HuH-7 (cell line): ENCODE data around the gene IGFBP5.

Experiments
- DNase-seq: peaks from one replicate; pipeline ENCODE4 v3.0.0; 2011; ENCODE audit warnings: low spot score

The IGFBP5 gene

GRCh38 chr2:216637472-216637871, 57.9 kb downstream of the IGFBP5 start:
- no peak for DNase-seq

- DNase-seq = peak; percentile 55
Observed at GRCh38 chr2:216636551-216637450, 58.5 kb downstream of the IGFBP5 start.

DNA sequence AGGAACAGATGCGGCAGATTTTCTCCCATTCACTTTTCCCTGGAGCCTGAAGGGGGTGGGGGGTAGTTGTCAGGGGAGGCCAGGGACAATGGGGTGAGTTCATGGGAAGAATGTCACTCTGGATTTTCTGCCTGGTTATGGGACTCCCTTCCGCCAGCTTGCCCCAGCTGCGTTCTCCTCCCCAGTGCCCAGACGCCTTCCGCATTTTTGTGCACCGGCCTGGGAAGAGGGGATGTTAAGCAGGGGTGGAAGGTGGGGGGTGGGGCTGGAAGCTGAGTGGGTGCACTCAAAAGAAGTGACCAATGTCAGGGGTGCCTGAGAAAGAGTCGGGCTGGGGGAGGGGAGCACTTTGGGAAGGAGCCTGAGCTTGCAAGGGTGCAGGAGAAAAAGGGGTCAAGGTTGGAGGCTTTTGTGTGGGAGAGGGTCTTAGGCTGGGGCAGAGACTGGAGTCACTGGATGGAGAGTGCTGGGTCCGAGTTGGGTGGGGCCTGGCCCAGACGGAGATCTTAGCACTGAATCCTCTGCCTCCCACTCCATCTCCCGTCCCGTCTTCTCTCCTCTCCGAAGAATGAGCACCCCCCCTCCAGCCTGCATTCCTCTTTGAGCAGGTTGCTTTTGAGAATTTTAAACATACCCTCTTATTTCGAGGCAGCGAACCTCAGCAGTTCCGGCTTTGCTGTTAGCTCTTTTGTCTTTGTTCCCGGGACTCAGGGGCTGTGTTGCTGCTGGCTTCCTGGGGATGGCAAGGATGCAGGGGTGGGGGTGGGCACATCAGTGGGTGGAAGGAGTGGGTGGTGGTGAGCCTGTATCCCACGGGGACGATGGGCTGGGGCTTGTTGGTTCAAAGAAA, 59.4 kb downstream of the IGFBP5 start:
- no peak for DNase-seq

DNA sequence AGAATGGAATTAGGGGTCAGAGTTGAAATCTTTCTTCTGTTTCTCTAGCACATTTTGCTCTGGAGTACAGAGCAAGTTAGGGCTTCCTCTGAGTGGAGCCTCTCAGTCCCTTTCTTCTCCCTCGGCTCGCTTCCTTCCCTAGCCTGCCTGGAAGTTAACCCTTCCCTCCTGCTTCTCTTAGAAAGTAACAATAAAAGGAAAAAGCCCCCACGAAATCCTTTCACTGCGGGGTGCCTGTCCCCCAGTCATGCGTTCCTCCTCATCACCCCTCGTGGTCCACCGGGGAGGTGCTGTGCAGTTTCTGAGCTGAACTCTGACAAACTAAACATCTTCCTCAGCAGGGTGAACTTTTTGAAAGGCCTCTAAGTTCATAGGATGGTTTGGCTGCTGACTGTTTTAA, 60.2 kb downstream of the IGFBP5 start:
- no peak for DNase-seq

- no peak for DNase-seq
Observed at GRCh38 chr2:216634370-216635148, 60.8 kb downstream of the IGFBP5 start.

- no peak for DNase-seq
Observed at GRCh38 chr2:216633616-216634369, 61.6 kb downstream of the IGFBP5 start.

- DNase-seq = no peak
Observed at GRCh38 chr2:216632952-216633615, 62.3 kb downstream of the IGFBP5 start, which contains the start of gene IGFBP2. TSS of gene IGFBP2 (plus strand) at chr2:216633420. CDS start at chr2:216633524, 104 bp downstream.

DNA sequence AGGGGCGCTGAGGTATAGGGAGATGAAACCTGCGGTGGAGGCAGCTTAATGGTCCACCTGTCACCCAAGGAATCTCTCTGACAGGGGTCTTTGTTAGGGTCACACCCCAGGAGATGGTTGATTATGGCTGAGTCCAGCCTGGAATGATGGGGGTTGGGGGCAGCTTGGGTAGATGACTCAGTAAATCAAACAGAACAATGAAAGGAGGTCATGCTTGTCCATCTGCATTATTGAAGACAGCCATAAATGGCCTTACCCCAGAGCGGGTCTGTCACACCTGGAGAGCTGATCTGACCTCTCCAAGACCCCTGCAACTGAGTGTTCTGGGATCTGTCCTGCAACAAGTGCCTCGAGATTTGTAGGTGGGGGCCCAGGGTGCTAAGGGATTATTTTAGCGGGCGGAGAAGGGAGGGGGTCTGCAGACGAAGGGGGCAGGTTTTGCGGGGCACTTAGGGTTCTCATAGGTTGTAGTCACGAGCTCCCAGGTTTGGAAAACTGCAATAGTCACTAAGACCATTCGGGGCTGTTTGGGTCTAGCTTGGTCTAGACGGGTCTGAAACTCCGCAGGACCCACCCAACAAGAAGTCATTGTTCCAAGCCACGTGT, 62.9 kb downstream of the IGFBP5 start:
- no peak for DNase-seq

DNA sequence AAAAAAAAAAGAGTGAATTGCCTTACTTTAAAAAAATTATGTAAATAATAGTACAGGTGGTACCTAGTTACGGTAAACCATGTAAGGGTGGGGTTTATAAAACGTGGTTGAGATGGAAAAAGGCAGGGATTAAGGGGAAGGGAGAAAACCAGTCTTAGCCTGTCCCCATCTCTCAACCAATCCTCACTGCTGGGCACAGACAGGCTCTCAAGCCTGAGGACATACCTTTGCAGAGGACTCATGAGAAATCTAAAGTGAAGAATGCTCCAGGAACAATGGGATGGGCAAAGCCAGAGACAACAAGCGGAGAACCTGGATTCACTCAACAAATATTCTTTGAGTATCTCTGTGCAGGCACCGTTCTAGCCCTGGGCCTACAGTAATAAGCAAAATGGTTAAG, 65.6 kb downstream of the IGFBP5 start:
- no peak for DNase-seq

GRCh38 chr2:216626875-216627245, 68.5 kb downstream of the IGFBP5 start:
- DNase-seq = no peak

GRCh38 chr2:216626168-216626874, 69.0 kb downstream of the IGFBP5 start:
- DNase-seq = no peak

- DNase-seq = no peak
Observed at GRCh38 chr2:216624251-216624650, 71.1 kb downstream of the IGFBP5 start.

DNA sequence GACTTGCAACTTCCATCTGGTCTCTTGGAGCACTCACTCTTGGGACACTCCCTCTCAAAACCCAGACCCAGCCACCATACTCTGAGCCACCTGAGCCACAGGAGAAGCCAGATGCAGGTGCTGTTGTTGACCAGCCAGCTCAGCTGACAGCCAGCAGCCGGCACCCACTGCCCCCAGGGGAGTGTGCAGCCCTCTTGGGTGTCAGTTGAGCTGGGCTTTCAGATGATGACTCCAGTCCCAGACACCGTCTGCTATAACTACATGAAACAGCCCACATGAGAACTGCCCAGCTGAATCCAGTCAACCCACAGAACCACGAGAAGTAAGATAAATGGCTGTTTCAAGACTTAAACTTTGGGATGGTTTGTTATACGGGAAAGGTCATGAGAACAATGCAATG, 72.8 kb downstream of the IGFBP5 start:
- DNase-seq = no peak
